NCI-H345 treated with DMSO at 0.1 percent for 48 hours (cell line): ENCODE measurements around the gene ANKRD30A.
"Not testable (repeated sequence)": the region's sequence is repeated elsewhere in the genome, so short reads cannot be mapped to it uniquely, and the experiment has no call there.

Experiments used
- DNase-seq: peaks from one replicate; lab custom pipeline; 2025; ENCODE audit not compliant: unreplicated experiment; lab: John Stamatoyannopoulos, UW

Gene ANKRD30A, protein sequence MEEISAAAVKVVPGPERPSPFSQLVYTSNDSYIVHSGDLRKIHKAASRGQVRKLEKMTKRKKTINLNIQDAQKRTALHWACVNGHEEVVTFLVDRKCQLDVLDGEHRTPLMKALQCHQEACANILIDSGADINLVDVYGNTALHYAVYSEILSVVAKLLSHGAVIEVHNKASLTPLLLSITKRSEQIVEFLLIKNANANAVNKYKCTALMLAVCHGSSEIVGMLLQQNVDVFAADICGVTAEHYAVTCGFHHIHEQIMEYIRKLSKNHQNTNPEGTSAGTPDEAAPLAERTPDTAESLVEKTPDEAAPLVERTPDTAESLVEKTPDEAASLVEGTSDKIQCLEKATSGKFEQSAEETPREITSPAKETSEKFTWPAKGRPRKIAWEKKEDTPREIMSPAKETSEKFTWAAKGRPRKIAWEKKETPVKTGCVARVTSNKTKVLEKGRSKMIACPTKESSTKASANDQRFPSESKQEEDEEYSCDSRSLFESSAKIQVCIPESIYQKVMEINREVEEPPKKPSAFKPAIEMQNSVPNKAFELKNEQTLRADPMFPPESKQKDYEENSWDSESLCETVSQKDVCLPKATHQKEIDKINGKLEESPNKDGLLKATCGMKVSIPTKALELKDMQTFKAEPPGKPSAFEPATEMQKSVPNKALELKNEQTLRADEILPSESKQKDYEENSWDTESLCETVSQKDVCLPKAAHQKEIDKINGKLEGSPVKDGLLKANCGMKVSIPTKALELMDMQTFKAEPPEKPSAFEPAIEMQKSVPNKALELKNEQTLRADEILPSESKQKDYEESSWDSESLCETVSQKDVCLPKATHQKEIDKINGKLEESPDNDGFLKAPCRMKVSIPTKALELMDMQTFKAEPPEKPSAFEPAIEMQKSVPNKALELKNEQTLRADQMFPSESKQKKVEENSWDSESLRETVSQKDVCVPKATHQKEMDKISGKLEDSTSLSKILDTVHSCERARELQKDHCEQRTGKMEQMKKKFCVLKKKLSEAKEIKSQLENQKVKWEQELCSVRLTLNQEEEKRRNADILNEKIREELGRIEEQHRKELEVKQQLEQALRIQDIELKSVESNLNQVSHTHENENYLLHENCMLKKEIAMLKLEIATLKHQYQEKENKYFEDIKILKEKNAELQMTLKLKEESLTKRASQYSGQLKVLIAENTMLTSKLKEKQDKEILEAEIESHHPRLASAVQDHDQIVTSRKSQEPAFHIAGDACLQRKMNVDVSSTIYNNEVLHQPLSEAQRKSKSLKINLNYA (N-terminal part only)

DNA sequence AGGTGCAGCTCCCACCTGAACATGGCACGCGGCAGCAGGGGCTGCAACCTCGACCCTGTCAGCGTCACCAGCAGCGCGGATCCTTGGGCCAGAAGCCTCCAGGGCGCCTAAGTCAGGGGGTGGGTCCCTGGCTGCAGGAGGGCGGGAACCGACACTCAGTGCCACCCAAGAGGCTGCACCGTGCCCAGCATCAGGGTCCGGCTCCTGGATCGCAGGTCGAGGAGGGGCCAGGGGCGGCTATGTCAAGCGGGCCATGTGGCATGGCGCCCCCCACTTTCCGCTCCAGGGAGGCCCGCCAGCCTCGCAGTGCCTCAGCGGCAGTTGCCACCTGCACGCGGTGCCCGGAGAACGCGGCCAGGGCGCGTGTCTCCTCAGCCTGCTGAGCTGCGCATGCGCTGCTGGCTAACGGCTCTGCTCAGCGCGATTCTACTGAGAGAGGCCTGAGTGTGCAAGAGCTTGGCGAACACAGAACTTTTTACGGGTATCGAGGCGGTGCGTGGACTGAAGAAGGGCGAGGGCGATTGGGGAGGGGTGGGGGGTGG is at the start of gene ANKRD30A:
Gene ANKRD30A, plus strand, starts transcription at position 408 of the 542 bp plus-strand sequence. CDS start 190 bp downstream, outside the sequence.
- no peak for DNase-seq

DNA sequence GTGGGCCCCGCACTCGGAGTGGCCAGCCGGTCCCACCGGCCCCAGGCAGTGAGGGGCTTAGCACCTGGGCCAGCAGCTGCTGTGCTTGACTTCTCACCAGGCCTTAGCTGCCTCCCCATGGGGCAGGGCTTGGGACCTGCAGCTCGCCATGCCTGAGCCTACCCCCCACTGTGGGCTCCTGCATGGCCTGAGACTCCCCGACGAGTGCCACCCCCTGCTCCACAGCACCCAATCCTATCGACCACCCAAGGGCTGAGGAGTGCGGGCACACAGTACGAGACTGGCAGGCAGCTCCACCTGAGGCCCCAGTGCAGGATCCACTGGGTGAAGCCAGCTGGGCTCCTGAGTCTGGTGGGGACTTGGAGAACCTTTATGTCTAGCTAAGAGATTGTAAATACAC is 49.3 kb upstream of the ANKRD30A start:
- DNase-seq = not testable (repeated sequence)

DNA sequence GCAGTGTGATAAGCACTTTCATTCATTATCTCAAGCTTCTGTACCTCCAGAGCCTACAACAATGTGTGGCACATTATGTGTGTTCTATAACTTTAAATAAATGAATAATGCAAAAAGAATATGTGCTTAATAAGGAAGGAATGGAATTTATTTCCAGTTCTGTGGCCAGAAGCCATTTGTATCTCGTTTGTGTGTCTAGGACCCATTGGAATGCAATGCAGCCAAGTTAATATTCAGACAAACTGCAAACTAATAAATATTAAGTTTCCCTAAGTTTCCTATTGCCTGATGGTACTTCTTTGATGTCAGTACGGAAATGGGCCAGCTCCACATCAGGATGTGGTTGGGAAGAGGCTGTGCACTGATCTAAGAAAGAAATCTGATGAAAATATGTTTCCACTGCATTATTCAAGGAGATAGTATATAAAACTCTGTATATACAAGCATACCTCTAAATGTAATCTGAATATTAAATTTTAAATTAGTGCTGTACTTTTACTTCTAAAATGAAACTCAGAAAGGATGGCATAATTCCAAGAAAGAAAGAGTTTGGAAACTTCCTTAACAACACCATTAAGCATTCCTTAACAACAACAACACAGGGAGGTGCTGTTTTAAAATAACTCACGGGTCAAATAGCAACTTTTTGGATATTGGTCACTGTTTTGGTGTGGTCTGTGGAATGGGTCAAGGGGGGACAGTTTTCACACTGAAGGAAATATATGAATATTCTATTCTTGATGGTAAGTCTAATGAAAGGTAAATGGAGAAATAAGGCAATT is 29.4 kb upstream of the ANKRD30A start:
- no peak for DNase-seq

DNA sequence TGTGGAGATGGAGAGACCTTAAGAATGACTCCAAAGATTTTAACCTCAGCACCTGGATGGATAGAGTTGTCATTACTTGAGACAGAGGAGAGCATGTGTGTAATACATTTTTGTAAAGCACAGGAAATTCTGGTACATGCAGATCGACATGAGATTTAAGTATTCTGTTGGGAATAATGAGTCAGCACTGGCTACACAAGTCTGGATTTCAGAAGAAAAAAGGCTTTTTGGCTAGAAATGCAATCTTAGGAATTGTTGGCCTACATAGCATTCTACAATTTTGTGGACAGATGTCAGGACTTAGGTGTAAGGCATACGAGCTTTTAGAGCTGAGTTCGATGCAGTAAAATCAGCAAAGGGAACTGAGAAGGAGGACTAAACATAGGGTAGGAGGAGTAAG is 24.1 kb upstream of the ANKRD30A start:
- DNase-seq = no peak

DNA sequence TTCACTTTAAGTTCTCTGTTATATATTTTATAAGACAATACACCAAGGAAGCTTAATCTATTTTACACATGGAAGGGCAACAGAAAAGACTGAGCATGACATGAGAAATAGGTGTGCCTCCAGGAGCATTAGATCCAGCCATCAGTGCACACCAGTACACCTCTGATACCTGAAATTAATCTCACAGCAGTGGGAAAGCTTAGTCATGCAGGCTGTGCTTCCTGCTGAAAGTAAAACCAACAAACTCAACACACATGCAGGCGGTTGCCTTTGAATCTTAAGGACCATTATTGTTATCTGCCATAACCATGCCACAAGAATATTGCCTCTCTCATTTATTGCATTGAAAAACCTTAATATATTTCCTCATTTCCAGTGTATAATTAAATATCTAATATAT is 16.4 kb upstream of the ANKRD30A start:
- DNase-seq = no peak

DNA sequence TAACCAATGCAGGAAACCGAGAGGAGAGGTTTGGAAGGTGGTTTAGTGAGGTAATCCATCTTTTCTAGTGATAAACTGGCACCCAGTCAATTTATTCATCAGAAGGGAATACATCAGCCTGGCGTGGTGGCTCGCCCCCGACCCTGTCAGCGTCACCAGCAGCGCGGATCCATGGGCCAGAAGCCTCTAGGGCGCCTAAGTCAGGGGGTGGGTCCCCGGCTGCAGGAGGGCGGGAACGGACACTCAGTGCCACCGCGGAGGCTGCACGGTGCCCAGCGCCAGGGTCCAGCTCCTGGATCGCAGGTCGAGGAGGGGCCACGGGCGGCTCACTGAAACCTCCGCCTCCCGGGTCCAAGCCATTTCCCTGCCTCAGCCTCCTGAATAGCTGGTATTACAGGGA is 866 bp upstream of the ANKRD30A start:
- no peak for DNase-seq

DNA sequence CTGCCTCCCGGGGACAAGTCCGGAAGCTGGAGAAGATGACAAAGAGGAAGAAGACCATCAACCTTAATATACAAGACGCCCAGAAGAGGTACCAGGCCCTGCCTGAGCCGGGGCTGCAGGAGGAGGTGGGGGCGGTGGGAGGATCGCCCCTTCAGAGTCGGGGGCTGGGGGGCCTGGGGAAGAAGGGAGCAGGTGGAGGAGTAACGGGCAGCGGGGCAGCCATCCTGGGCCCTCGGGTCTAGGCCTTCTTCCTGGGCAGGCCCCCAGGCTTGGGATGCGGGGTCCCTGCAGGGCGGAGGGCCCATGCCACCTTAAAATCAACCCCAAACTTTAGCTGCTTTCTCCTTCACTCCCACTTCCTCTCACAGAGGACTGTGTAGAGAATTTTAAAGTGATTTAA is 523 bp downstream of the ANKRD30A start:
- no peak for DNase-seq

DNA sequence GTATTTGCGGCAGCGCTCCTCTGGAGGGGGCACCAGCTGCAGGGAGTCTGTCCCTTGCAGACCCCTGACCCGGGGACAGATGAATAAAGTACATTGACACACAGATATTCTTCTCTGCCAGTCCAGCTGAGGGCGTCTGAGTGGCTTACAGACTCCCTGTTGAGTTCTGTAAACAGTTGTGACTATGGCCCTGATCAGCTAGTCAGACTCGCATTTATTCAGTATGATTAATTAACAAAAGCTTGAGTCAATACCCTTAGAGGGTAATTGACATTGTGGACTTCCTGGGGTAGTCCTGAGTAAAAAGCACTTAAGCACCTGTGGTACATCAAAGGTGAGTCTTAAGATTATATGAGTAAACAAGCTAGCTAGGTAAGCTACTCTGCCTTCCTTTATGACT is 21.0 kb downstream of the ANKRD30A start:
- DNase-seq = no peak

DNA sequence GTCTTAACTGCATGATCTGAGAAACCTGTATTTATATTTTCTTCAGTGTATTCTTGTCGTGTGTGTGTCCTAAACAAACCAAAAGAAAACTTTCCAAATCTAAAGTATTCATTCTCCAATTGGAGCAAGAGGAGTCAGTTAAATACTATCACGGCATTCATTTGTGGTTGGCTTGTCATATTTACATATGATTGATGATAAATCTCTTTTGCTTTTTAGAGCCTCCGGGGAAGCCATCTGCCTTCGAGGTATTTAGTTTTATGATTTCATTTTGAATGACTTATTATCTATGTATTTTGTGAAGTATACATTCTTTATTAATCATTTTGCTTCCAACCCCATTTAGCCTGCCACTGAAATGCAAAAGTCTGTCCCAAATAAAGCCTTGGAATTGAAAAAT is 37.0 kb downstream of the ANKRD30A start:
- not testable (repeated sequence) for DNase-seq

DNA sequence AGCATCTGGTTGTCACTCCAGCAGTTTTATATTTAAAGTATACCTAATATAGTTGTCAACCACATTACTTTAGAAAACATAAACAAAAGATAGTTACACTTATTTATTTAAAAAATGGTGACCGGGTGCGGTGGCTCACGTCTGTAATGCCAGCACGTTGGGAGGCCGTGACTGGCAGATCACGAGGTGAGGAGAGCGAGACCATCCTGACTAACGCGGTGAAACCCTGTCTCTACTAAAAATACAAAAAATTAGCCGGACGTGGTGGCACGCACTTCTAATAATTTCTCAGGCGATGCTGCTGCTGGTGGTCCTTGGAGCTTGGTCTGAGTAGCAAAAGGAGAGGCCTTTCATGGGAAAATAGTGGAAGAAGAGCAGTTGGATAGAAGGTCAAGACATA is 46.5 kb downstream of the ANKRD30A start:
- not testable (repeated sequence) for DNase-seq

DNA sequence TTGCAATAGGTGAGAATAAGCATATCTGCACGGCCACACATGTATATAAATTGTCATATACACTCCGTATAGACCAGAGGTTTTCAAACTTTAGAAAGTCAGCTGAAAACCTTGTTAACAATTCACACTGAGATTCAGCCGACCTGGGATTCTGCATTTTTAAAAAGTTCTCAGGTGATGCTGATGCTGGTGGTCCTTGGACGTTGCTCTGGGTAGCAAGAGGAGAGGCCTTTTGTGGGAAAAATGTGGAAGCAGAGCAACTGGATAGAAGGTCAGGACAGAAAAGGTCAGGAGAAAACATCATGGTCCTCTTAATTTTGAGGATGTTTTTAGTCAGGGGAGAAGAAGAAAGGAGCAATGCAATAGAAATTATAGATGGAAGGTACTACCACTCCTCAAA is 52.9 kb downstream of the ANKRD30A start:
- DNase-seq = not testable (repeated sequence)

DNA sequence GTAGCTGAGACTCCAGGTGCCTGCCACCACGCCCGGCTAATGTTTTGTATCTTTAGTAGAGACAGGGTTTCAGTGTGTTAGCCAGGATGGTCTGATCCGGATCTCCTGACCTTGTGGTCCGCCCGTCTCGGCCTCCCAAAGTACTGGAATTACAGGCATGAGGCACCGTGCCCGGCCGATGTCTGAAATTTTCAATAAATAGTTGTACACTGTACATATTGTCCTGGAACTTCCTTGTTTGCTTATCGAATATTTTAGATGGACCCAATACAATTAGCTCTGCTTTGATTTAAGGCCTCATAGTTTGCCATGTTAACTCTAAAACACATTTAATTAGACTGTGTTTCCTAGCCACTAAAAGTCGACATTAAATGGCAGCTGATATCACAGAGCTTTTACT is 57.3 kb downstream of the ANKRD30A start:
- not testable (repeated sequence) for DNase-seq

DNA sequence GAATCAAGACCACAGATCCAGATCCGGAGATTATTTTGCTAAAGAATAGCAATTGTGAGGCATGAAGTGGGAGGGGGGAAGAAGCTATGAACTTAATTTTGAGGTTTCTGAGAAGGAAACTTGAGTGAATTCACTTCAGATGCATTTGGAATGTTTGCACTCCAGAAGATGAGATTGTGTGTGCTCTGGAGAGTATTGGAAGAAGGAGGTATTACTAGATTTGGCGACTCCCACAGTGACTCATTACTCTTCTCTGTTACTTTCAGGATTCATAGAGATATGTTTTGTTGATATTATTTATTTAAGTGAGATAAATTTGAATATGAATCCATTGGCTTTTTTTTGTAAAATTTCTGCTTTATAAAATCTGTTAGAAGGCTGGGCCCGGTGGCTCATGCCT is 80.7 kb downstream of the ANKRD30A start:
- no peak for DNase-seq

DNA sequence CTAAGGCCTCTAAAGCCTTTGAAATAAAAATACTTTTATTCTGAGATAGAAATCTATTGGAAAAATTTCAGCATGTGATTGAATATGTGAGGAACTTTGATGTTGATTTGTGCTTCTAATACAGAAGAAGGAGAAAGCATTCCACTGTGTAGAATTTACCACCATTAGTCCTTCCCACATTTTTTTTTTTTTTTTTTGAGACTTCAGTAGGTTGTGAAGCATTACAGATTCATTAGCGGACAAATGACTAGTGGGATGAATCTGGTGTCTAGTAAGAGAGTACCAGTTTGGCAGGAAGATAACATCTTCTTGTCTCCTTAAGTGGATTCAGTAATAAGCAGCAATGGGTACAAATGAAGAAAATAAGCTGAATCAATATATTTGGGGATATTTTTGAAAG is 95.5 kb downstream of the ANKRD30A start:
- no peak for DNase-seq

DNA sequence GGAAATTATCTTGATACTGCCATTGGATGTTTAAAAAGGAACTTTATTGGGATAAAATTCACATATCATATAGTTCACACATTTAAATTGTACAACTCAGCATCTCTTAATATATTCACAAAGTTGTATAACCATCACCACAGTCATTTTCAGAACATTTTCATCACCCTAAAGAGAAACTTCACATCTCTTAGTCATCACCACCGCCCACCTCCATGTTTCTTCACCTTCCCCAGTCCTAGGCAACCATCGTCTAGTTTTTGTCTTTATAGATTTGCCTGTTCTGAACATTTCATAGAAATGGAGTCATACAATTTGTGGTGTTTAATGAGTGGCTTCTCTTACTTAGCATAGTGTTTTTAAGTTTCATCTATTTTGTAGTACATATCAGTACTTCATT is 96.6 kb downstream of the ANKRD30A start:
- DNase-seq = no peak

DNA sequence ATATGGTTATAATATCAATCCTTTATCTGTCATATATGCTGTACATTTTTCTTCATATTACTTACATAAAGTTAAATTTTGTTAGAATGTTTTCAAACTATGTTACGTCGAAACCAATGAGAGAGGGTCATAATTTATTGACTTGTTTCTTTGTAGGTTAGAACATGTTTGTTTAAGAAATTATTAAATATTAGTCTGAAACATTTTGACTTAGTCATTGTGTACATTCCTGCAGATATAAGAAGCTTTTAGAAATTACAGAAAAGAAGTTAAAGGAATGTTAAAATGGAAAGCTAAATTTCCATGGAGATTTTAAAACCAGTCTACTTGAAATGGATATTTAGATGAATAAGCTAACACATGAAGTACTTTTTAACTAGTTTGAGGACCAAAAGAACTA is 99.8 kb downstream of the ANKRD30A start:
- DNase-seq = no peak

DNA sequence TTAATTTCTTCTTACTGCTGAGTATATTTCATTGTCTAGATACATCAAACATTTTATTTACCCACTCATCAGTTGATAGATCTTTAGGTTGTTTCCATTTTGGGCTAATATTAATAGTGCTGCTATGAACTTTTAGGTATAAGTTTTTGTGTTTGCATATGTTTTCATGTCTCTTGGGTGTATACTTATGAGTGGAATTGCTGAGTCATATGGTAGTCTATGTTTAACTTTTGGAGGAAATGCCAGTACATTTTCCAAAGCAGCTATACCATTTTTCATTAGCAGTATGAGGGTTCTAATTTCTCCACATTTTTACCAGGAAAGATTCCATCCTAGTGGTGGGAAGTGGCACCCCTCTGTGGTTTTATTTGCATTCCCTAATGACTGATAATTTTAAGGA is 101.1 kb downstream of the ANKRD30A start:
- DNase-seq = no peak

DNA sequence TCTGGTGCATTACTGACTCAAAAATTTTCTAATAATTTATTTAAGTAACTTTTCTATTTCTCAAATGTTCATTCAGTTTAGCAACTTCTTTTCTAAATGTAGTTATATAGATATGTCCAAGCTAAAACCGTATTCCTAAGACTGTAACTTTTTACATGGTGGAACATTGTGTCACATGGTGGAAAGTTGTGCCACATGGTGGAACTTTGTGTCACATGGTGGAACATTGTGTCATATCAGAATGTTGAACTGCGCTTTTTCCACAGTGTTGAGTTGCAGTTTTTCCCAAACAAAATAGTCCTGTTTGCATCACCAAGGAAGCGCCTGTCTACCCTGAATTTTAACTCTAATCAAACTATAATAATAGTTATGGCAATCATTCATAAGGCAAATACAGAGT is 109.3 kb downstream of the ANKRD30A start:
- no peak for DNase-seq

DNA sequence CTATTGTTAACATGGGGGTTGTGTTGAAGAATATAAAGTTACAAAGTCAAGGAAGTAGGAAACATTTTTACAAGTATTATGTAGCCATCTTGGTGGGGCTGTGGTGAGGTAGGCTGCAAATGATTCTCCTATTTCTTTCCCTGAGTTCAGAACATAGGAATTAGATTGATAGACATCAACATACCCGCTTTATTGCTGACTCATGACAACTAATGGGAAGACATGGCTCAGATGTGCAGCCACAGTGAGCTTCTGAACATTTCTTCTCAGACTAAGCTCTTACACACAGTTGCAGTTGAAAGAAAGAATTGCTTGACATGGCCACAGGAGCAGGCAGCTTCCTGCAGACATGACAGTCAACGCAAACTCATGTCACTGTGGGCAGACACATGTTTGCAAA is 110.7 kb downstream of the ANKRD30A start:
- no peak for DNase-seq

DNA sequence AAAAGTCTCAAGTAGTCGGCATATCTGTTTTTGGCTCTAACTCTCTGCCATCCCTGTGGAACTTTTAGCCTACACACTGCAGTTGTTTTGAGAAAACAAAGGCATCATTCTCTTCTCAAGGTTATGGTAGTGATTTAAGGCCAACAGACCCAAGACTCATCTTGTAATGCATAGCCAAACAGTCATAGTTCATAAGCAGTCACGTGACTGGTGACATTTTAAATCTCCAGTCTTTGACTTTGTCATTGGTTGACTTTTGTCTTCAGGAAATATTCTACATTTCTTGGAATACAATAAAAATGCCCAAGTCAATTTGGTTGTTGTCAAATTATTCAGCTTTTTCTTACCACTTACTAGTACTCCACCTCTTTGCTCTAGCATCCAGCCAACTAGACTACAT is 114.8 kb downstream of the ANKRD30A start:
- DNase-seq = no peak
